Subcutaneous abdominal adipose tissue (tissue), 5 donors: Measurements from ENCODE around the gene CLEC12A.
"Not testable (repeated sequence)": the region's sequence is repeated elsewhere in the genome, so short reads cannot be mapped to it uniquely, and the experiment has no call there.

Experiments used
- H3K27ac ChIP-seq: one replicate; pipeline ENCODE4 v1.7.0; 2013; ENCODE audit warnings: low read depth, mild to moderate bottlenecking, inconsistent platforms, low read length, moderate library complexity
- H3K27me3 ChIP-seq, 5 donors: one replicate each; pipeline ENCODE4 v1.7.0; 2013; ENCODE audit warnings: low read length in 5 of 5, inconsistent platforms in 1 of 5; ENCODE audit not compliant: control insufficient read depth in 5 of 5, insufficient read depth in 4 of 5
- H3K36me3 ChIP-seq, 5 donors: one replicate each; pipeline ENCODE4 v1.7.0; 2013; ENCODE audit warnings: low read length in 5 of 5; ENCODE audit not compliant: control insufficient read depth in 5 of 5, insufficient read depth in 5 of 5
- H3K4me1 ChIP-seq, 5 donors: one replicate each; pipeline ENCODE4 v1.7.0; 2013; ENCODE audit warnings: low read length in 5 of 5, mild to moderate bottlenecking in 3 of 5, moderate library complexity in 1 of 5; ENCODE audit not compliant: control insufficient read depth in 5 of 5, insufficient read depth in 5 of 5
- H3K4me3 ChIP-seq, 5 donors: one replicate each; pipeline ENCODE4 v1.7.0; 2013; ENCODE audit warnings: low read length in 5 of 5, low read depth in 1 of 5
- H3K9ac ChIP-seq, 5 donors: one replicate each; pipeline ENCODE4 v1.7.0; 2013; ENCODE audit warnings: low read length in 5 of 5, mild to moderate bottlenecking in 4 of 5, moderate library complexity in 3 of 5
- H3K9me3 ChIP-seq, 5 donors: one replicate each; pipeline ENCODE4 v1.7.0; 2013; ENCODE audit warnings: low read length in 5 of 5; ENCODE audit not compliant: control insufficient read depth in 5 of 5
- donor health status: healthy.
- donor health status: healthy.
- donor health status: healthy.
- donor health status: healthy.
- donor health status: healthy.

CLEC12A gene

DNA sequence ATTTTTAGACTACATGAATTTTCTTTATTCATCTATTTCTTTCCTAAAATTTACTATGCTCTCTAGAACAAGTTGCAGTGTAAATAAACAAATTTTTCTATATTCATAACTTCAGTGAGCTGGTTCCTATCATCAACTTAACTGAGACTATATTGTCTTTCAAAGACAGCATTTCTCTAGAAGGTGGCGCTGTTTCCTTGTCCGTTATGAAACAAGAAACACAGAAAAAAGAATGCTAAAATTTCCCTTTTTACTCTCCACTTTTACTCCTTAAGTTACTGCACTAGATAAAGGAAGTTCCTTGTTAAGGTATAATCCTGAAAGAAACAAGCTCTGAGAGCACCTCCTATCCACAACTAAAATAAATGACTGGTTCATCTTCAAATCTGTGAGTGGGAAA lies 30.8 kb upstream of the CLEC12A start:
- peaks cover 0 to 4% (median 2%) of the 10 kb centered on the region in 5 donors for H3K27me3 ChIP-seq
- H3K4me1 ChIP-seq = peaks cover 0 to 4% (median 0%) of the 10 kb centered on the region in 5 donors
- H3K36me3 ChIP-seq = no peaks in the 10 kb centered on the region
- no peak overlapping the region for H3K4me3 ChIP-seq
- H3K9me3 ChIP-seq = no peaks in the 10 kb centered on the region
- no peak overlapping the region for H3K9ac ChIP-seq
- H3K27ac ChIP-seq = no peak overlapping the region

DNA sequence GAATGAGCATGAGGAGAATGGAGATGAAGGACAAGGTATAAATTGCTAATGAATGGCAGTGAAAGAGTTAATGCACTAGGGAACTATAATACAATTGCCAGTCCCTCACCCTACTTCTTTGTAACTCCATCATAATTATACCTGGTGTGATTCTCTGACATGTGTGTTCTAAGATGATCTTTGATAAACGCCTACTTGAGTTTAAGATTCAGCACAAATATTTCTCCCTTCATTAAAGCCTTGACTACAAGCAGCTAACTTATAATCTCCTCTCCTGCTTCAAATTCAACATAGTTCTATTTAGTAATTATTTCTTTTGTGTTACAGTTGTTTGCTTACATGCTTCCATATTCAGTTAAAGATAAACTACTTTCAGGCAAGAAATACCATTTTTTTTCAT lies 29.4 kb upstream of the CLEC12A start:
- H3K4me3 ChIP-seq = no peak overlapping the region

DNA sequence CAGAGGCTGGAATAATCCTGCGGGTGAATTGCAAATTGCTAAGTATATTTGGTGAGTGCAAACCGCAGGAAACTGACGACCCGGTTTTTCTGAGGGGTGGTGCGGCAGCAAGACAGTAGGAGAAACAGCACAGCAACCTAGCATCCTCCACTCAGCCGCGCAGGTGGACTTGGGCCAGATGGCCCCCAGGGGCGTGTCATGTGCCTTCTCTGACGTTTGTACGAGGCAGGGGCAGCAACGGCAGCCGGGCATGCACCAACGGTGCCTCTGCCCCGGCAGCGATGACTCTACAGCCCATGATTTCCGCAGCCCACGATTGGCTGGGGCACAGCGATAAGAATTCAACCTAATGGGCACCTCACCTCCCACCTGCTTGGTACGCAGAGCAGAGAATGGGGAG lies 28.0 kb upstream of the CLEC12A start:
- H3K9ac ChIP-seq = no peak overlapping the region
- peak overlapping the region in 1 of 5 donors; percentile 10 for H3K4me3 ChIP-seq
- no peaks in the 10 kb centered on the region for H3K36me3 ChIP-seq
- H3K9me3 ChIP-seq = no peaks in the 10 kb centered on the region
- peaks cover 0 to 4% (median 0%) of the 10 kb centered on the region in 5 donors for H3K4me1 ChIP-seq
- peaks cover 0 to 4% (median 2%) of the 10 kb centered on the region in 5 donors for H3K27me3 ChIP-seq
- H3K27ac ChIP-seq = no peak overlapping the region

More for the DNA sequence above, 29.4 kb upstream of the CLEC12A start:
- H3K36me3 ChIP-seq = no peaks in the 10 kb centered on the region
- H3K27me3 ChIP-seq = peaks cover 0 to 4% (median 2%) of the 10 kb centered on the region in 5 donors
- no peak overlapping the region for H3K9ac ChIP-seq
- H3K27ac ChIP-seq = no peak overlapping the region
- H3K9me3 ChIP-seq = no peaks in the 10 kb centered on the region
- H3K4me1 ChIP-seq = peaks cover 0 to 4% (median 0%) of the 10 kb centered on the region in 5 donors

DNA sequence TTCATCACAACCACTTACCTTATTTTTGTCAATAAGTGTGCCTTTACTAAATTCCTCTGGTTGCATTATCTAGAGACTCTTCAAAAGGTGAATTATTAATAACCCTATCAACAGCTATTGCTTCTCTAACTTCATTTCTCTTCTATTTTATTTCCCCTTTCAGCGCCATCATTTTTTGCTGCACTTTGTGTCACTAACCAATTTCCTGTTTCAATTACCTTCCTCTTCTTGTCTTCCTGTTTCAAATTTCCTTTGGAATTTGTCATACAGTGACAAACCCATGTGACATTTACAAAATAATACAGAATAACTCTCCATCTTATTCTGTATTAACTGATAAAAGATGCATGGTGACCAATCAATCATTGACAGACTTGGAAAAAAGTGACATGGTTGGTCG lies 26.8 kb upstream of the CLEC12A start:
- Histone ChIP-seq H3K36me3 (no peaks in the 10 kb centered on the region), H3K27ac (no peak overlapping the region), H3K27me3 (peaks cover 0 to 4% (median 2%) of the 10 kb centered on the region in 5 donors), H3K4me1 (peaks cover 0 to 4% (median 0%) of the 10 kb centered on the region in 5 donors), H3K4me3 (no peak overlapping the region), H3K9ac (no peak overlapping the region), H3K9me3 (no peaks in the 10 kb centered on the region)

DNA sequence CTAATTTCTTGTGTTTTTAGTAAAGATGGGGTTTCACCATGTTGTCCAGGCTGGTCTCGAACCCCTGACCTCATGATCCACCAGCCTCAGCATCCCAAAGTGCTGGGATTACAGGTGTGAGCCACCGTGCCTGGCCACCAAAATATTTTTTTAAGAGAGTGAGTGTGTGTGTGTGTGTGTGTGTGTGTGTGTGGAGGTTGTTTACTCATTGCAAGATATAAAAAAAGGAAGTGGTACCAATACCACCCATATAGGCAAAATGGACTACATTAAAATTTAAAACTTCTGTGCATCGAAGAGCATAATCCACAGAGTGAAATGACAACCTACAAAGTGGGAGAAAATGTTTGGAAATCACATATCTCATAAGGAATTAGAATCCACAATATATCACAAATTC lies 23.5 kb upstream of the CLEC12A start:
- no peaks in the 10 kb centered on the region for H3K9me3 ChIP-seq
- no peak overlapping the region for H3K9ac ChIP-seq
- H3K27ac ChIP-seq = no peak overlapping the region
- peaks cover 0 to 4% (median 2%) of the 10 kb centered on the region in 5 donors for H3K27me3 ChIP-seq
- no peak overlapping the region for H3K4me3 ChIP-seq
- H3K4me1 ChIP-seq = peaks cover 0 to 10% (median 0%) of the 10 kb centered on the region in 5 donors
- H3K36me3 ChIP-seq = no peaks in the 10 kb centered on the region

DNA sequence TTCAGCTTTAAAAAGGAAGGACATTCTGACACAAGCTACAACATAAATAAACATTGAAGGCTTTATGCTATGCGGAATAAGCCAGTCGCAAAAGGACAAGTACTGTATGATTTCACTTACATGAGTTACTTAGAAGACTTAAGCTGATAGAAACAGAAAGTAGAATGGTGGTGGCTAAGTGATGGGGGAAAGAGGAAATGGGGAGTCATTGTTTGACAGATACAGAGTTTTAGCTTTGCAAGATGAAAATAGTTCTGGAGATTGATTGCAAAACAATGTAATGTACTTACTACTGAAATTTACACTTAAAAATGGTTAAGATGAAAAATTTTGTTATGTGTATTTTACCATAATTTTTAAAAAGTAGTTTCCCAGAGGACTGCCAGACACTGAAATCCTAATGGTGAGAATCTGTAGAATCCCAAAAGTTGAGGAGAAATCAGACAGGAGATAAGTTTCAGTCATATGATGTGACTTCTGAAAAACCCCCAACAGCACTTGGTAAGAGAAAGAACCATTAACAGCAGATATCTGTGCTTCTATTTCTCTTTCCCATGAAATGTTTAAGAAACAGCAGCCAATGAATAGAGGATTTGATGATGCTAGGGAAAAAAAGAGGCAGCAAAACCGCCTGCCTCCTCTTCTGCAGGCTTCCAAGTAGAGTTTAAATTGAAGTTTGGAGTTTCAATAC lies 22.5 kb upstream of the CLEC12A start:
- Histone ChIP-seq H3K9ac (no peak overlapping the region), H3K36me3 (no peaks in the 10 kb centered on the region), H3K27me3 (no peaks in the 10 kb centered on the region), H3K4me3 (no peak overlapping the region), H3K4me1 (peaks cover 0 to 6% (median 0%) of the 10 kb centered on the region in 5 donors), H3K27ac (no peak overlapping the region), H3K9me3 (no peaks in the 10 kb centered on the region)

DNA sequence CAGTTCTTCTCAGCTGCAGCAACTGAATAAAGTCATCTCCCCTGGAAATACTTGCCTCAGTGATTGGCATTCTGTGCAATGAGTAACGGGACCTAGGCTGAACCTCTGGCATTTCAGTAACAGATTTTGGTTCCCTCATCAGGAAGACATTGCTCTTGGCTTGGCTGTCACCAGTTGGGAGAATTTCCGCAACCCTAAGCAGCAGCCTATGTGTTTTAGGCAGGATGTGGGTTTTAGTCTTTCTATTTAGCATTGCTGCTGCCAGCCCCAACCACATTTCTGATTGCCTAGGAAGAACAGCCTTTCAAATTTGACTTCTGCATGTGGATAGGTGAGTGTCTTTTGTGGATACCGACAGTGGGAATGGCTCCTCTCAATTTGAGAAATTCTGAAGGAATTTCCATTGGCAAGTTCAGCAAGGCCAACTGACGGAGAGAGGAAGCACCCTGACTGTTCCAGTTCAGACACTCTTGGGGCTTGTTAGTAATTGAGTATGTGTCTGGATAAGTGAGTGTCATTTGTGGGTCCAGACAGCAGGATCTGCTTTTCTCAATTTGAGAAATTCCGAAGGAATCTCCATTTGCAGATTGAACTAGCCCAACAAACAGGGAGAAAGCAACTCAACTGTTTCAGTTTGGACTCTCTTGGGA lies 20.1 kb upstream of the CLEC12A start:
- peaks cover 0 to 6% (median 0%) of the 10 kb centered on the region in 5 donors for H3K4me1 ChIP-seq
- H3K27ac ChIP-seq = no peak overlapping the region

DNA sequence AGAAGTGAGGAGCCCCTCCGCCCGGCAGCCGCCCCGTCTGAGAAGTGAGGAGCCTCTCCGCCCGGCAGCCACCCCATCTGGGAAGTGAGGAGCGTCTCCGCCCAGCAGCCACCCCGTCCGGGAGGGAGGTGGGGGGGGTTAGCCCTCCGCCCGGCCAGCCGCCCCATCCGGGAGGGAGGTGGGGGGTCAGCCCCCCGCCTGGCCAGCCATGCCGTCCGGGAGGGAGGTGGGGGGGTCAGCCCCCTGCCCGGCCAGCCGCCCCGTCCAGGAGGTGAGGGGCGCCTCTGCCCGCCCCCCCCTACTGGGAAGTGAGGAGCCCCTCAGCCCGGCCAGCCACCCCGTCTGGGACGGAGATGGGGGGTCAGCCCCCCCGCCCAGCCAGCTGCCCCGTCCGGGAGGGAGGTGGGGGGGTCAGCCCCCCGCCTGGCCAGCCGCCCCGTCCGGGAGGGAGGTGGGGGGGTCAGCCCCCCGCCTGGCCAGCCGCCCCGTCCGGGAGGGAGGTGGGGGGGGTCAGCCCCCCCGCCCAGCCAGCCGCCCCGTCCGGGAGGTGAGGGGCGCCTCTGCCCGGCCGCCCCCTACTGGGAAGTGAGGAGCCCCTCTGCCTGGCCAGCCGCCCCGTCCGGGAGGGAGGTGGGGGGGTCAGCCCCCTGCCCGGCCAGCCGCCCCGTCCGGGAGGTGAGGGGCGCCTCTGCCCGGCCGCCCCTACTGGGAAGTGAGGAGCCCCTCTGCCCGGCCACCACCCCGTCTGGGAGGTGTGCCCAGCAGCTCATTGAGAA lies 18.1 kb upstream of the CLEC12A start:
- not testable (repeated sequence) for H3K36me3 ChIP-seq, H3K4me1 ChIP-seq, H3K4me3 ChIP-seq, H3K27me3 ChIP-seq, H3K27ac ChIP-seq, H3K9me3 ChIP-seq, H3K9ac ChIP-seq

More for the DNA sequence above, 20.1 kb upstream of the CLEC12A start:
- no peaks in the 10 kb centered on the region for H3K27me3 ChIP-seq
- H3K9me3 ChIP-seq = no peaks in the 10 kb centered on the region
- no peak overlapping the region for H3K4me3 ChIP-seq
- H3K9ac ChIP-seq = no peak overlapping the region
- no peaks in the 10 kb centered on the region for H3K36me3 ChIP-seq

DNA sequence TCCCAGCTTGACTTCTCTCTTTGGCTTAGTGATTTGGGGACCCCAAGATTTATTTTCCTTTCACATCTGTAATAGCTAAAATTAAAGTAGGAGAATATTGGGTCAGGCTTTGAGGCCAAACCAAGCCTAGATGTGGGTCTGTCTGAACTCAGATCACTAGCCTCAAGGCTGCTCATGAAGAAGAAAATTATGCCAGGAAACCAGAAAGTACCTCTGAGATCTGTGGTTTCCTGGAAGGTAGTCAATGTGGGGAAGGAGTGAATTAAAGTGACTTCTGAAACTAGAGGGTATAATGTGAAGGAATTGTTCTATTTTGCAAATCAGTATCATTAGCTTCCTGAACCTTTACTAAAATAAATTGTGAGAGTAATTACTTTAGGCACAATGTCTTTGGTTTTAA lies 13.4 kb upstream of the CLEC12A start:
- no peaks in the 10 kb centered on the region for H3K4me1 ChIP-seq
- H3K9me3 ChIP-seq = no peaks in the 10 kb centered on the region
- H3K36me3 ChIP-seq = no peaks in the 10 kb centered on the region
- H3K27me3 ChIP-seq = no peaks in the 10 kb centered on the region
- H3K9ac ChIP-seq = no peak overlapping the region
- H3K4me3 ChIP-seq = no peak overlapping the region
- no peak overlapping the region for H3K27ac ChIP-seq

DNA sequence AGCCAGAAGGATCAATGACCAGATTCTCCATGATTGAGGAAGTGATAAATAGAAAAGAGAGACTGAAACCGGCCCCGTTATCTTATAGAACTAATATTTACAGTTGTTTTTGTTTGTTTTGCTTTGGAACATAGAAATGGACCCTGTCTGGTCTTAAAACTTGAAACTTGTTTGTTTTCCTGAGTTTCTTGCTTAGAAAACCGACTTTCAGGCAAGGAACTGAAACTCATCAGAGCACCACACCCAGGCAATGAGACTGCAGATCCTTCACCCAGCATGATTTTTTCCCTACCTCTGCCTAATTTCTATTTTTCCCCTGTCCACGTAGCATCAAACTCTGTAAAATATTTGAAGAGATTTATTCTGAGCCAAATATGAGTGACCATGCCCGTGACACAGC lies 10.6 kb upstream of the CLEC12A start:
- H3K9ac ChIP-seq = no peak overlapping the region
- H3K4me1 ChIP-seq = no peaks in the 10 kb centered on the region
- no peak overlapping the region for H3K27ac ChIP-seq
- H3K9me3 ChIP-seq = no peaks in the 10 kb centered on the region
- no peak overlapping the region for H3K4me3 ChIP-seq
- H3K27me3 ChIP-seq = no peaks in the 10 kb centered on the region
- no peaks in the 10 kb centered on the region for H3K36me3 ChIP-seq
